NCI-H146 treated with DMSO at 0.1 percent for 48 hours (cell line): Measurements from ENCODE around the gene ACTN3.
A peak's percentile ranks its signal among the peaks of the same experiment; 100 is the strongest.
"Not testable (repeated sequence)": the region's sequence is repeated elsewhere in the genome, so short reads cannot be mapped to it uniquely, and the experiment has no call there.

Experiments
- DNase-seq: peaks from one replicate; lab custom pipeline; 2025; ENCODE audit not compliant: unreplicated experiment; lab: John Stamatoyannopoulos, UW

Gene ACTN3

DNA sequence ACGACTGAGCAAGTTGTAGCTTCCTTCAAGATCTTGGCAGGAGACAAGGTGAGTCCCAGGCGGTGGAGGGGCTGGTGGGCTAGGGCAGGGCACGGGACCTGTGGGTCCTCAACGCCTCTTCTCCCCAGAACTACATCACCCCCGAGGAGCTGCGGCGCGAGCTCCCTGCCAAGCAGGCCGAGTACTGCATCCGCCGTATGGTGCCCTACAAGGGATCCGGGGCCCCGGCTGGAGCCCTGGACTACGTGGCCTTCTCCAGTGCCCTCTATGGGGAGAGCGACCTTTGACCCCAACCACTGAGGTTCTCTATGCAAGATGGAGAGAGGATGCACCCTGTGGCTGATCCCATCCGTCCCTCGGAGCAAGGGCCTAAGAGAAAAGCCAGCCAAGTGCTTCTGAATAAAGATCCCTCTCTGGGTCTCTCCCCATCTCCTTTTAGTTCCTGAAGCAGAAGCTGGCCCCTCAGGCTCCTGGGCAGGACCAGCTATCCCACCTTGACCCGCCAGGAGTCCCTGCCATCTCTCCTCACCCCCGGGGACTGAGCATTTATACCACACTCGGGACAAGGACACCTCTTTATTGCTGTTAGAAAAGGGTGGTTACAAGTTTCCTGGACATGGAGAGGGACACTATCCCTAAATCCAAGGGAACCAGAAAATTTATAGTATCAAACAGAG lies 16.3 kb downstream of the ACTN3 start:
- DNase-seq = no peak

DNA sequence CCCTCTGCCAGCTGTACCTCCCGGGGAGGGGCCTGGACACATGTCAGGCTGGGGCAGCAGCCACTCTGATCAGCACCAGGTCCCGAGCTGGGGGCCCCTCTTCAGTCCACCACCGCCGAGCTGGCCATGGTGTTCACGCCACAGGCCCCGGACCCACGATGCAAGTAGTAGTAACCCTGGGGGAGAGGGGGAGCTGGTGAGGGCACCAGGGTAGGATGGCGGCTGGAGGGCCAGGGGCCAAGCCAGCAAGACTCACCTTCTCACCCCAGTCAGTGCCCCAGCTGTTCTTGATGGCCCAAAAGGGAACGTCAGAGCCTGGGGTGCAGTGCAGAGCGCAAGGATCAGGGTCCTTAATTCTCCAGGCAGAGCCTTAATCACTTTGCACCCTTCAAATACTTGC lies 17.1 kb downstream of the ACTN3 start:
- DNase-seq = no peak

DNA sequence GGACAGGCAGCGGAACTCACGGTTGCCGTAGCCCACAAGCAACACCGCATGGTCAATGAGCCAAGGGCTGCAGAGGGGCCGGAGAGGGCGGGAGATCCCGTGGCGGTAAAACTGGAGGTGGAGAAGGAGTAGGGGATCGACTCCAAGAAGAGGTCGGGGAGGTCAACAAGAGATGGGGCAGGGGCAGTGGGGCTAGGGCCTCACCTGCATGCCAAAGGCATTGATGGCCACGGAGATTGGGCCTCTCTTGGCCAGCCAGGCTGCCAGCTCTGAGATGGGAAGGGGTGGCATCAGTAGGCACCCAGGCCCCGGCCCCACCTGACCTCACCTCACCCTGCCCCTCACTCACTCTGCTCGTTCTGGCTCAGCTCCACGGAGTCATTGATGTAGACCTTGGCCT lies 17.8 kb downstream of the ACTN3 start:
- DNase-seq = no peak

DNA sequence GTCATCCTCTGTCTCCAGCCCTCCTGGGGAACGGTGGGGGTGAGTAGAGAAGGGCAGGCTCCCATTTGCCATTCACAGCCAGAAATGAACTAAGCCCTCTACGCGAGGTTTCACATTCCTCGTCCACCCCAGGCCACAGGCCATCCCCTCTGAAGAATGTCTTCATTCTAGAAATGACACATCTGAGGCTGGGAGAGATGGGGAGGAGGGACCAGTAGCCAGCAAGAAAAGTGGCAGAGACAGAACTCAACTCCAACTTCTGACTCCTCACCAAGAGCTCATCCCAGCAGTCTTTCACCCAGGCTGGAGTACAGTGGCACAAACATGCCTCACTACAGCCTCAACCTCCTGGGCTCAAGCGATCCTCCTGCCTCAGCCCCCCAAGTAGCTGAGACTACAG lies 18.3 kb downstream of the ACTN3 start:
- no peak for DNase-seq

DNA sequence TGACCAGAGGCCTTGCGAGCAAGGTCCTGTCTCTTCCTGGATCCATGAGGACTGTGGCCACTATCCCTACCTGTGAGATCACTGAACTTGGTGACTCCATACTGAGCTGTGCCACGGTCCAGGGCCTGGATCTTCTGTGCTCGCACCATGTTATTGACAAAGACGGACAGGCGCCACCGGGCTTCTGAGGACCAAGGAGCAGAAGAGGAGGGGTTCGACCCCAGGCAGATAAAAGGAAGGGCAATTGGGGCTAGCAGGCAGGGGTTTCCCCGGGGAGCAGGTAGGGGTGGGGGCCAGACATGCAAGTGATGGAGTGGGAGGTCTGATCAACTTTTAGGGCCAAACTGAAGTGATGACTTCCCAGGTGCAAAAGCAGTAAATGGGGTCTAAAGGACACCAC lies 19.5 kb downstream of the ACTN3 start:
- DNase-seq = no peak

DNA sequence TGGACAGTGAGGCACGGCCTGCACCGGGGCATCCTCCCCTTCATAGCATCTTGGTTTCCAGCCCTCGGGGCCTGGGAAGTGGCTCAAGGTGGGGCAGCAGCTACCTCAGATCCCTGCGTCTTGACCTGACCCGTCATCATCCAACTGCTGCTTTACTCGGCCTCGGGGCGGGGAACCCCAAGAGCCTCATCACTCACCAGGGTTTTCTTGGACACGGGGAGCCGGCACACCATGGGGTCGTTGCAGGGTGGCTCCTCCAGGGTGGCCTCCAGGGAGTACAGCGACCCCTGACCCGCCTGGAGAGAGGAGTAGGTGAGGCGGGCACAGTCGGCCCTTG lies 21.1 kb downstream of the ACTN3 start:
- DNase-seq = no peak

DNA sequence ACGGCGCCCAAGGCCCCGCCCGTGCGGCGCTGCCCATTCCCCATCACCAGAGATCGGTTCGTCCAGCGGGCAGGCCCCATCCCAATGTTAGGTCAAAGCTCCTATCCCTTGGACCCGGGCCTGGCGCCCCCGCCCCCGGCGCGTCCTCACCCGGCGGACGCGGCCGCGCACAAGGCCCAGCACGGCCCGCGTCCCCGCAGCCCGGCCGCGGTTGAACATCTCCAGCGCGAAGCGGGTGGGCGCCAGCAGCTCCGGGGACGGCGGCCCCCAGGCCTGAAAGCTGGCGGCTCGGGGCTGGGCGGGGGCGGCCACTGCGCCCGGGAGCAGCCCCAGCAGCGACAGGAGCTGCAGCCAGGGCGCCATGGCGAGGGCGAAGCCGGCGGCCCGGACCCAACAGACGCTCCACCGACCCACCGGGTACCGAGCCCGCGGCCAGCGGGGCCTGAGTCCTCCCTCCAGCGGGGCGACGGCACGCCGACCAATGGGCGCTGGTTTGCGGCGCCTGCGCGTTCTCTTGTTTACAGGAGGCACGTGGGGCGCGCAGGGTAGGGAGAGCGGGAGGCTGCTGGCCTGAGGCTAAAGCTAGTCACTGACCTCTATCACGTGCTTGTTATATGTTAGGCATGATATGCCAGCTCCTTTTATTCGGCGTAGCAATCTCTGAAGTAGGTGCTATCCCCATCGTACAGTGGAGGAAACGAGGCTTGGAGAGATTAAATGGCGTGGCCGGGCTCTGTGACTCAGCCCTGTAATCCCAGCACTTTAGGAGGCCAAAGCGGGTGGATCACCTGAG lies 21.6 kb downstream of the ACTN3 start, which contains the start of gene CTSF:
TSS of gene CTSF (minus strand) at position 483 of the 793 bp plus-strand sequence. CDS start at position 363, 120 bp downstream.
- peak; percentile 15 for DNase-seq

DNA sequence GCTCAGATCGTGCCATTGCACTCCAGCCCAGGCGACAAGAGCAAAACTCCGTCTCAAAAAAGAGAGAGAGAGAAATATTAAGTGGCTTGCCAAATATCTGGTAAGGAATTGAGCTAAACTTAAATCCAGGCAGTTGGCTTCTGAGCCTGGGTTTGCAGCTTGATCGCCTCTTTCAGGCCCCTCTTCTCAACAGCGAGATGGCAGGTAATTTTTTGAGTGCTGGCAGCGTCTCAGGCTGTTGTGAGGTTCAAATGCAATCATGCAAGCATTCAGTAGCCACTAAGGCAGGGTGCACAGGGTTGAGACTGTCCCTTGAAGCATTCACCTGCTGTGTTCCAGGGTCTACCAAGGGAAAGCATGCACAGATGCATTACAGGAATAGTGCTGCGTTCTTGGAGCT lies 22.4 kb downstream of the ACTN3 start:
- no peak for DNase-seq

DNA sequence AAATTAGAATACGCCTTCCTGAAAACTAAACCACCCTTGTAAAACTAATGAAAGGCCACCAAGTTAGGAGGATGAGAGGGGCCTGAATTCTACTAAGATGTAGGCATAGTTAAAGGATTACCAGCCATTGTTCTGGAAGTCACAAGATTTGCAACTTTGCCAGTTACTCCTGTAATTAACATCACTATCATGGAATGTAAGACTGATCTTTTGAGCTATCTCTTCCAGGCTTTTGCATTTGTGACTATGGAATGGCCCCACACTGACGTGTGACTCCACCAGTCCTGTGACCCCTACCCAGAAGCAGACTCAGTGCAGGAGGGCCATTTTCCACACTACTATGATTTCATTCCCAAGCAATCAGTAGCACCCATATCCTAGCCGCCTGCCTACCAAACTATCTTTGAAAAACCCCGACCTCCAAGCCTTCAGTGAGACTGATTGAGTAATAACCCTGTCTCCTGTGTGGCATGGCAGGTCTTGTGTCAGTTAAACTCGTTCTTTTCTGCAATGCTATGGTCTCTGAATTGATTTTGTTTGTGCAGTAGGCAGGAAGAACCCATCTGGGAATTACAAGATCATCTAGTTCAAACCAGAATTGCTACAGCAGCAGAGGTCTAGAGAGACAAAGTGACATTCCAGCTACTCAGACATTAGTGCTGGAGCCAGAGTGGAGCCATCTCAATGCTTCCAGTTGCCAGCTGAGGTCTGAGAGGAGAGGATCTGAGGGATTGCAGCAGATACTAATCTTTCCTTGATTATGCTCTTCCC lies 23.6 kb downstream of the ACTN3 start:
- DNase-seq = no peak

DNA sequence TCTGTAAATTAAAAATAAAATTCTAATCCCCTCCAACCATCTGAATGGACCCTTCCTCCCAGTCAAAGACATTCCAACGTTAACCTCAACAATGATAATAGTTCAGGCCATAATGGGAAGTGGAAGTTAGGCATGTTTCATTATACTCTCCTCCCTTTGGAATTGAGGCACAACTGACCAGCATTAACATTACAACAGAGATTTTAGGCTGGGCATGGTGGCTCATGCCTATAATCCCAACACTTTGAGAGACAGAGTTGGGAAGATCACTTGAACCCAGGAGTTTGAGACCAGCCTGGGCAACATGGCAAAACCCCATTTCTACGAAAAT lies 24.1 kb downstream of the ACTN3 start:
- DNase-seq = no peak

DNA sequence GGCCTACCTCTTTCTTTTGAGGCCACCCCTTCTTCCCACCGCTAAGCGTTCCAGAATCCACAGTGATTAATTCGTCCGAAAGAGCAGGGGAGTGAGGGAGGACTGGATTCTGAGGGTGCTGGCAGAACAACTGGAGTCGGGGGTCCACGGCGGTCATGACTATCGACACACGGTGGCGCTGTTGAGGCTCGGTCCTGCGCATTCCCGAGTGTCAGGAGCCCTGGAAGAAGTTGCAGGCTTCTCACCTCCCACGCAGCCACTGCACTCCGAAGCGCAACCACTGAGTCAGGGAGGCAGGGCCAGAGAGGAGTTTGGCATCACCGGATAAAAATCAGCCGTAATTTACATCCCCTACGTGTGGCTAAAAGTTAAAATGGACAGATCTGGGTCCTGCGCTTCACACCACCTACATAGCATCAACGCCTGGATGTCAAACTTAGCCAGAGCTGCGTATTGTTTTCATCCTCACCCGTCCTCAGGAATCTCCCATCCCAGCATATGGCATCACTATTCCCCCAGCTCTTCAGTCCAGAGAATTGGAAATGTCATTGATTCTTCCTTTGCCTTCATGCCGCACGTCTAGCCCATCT lies 32.4 kb downstream of the ACTN3 start:
- DNase-seq = peak; percentile 32

DNA sequence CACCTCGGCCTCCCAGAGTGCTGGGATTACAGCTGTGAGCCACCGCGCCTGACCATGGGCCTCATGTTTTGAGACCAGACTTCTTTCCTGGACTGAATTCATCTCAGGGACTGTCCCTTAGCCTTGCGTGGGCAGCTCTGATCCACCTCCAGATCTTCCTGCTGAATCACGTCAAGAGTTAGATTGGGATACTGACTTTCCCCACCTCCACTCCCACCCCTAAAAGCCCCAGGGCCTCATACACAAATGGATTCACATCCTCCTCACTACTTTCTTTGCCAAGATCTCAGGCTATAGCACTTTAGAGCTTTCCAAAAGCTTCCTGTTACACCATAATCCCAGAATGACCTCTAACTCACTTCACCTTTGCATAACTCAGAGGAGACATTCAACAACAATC lies 34.1 kb downstream of the ACTN3 start:
- DNase-seq = no peak

DNA sequence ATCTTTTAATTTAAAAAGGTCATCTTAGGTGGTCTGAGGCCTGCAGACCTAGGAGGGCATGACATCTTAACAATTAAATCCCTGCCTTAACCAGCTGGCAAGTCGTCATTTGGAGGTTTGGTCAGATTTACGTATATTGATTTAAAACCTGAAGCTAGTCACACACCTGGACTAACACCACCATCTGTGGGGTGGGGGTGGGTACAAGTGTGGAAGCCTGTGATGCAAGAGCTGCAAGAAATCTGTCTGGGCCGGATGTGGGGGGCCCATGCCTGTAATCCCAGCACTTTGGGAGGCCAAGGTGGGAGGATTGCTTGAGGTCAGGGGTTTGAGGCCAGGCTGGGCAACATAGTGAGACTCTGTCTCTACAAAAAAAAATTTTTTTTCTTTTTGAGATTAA lies 34.6 kb downstream of the ACTN3 start:
- no peak for DNase-seq

DNA sequence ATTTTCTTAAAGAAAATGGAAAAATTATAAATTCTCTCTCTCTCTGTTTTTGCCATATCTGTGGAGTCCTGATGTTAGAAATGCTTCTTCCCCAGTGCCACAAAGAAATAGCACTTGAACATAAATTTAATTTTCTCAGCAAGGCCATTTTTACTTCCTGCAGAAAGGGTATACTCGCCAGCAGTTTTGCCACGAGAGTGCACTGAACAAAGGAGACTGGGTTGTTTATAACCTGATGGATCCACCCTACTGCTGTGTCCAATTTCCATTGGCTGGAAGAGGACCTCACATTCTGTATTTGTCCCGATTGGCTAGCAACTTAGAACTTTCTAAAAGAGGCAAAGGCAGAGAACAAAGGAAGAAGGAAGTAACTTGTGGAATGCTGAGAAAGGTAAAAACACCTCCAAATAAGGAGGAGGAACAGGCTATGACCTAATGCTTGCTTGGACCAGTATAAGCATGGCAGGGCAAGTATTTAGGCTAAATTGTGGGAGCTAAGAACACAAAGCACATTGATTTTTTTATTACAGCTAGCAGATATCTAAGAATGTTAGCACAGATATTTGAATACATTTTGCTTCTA lies 36.0 kb downstream of the ACTN3 start:
- not testable (repeated sequence) for DNase-seq

DNA sequence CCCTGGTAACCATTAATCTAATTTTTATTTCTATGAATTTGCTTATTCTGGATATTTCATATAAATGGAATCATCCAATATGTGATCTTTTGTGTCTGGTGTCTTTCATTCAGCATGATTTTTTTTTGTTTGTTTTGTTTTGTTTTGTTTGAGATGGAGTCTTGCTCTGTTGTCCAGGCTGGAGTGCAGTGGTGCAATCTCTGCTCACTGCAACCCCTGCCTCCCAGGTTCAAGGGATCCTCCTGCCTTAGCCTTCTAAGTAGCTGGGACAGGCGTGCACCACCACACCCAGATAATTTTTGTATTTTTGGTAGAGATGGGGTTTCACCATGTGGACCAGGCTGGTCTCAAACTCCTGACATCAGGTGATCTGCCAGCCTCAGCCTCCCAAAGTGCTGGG lies 38.7 kb downstream of the ACTN3 start:
- not testable (repeated sequence) for DNase-seq

DNA sequence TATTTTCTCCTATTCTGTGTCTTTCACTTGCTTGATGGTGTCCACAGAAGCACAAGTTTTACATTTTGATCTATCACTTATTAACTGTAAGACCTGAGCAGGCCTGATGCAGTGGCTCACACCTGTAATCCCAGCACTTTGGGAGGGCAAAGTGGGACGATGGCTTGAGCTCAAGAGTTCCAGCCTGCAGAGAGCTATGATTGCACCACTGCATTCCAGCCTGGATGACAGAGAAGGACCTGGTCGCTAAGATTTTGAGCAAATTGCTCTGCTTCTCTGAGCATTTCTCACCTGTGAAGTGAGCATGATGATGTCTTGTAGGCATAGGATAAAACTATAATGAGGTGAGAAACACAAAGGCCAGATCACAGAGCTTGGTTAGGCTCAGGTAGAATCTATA lies 39.4 kb downstream of the ACTN3 start:
- no peak for DNase-seq

DNA sequence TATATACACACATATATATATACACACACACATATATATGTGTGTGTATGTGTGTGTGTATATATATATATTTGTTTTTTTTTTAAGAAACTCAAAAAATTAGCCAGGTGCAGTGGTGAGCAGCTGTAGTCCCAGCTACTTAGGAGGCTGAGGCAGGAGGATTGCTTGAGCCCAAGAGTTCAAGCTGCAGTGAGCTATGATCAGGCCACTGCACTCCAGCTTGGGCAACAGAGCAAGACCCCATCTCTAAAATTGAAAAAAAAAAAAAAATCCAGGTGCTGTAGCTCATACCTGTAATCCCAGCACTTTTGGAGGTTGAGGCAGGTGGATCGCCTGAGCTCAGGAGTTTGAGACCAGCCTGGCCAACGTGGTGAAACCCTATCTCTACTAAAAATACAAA lies 42.6 kb downstream of the ACTN3 start:
- not testable (repeated sequence) for DNase-seq

DNA sequence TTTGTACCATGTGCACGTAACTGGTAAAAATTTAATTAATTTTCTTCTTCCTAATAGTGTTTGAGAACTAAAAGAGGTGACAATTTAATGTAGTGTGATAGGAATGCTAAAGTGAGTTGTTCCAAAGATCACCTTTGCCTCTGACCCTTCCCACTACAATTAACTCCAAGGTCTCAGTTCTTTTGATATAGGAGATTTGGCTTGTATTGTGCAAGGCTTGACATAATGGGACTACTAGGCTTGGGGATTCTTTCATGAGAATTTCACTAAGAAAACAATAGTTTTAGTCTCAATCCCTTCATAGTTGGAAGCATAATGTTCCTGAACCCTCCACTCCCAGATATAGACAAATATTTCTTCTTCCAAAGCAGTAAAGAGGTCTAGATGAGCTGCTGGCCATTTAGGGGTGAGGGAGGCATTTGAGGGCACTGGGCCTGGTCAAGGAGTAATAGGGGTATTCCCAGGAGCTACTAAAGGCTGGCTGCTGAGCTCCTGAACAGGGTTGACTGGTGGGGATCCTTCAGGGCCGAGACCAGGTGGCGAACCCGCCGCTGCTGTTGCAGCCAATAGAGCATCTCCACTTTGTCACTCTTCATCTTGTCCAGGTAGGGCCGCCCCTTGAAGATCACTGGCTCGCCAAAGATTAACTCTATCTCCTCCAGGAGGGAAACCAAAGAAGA lies 43.4 kb downstream of the ACTN3 start:
- no peak for DNase-seq

DNA sequence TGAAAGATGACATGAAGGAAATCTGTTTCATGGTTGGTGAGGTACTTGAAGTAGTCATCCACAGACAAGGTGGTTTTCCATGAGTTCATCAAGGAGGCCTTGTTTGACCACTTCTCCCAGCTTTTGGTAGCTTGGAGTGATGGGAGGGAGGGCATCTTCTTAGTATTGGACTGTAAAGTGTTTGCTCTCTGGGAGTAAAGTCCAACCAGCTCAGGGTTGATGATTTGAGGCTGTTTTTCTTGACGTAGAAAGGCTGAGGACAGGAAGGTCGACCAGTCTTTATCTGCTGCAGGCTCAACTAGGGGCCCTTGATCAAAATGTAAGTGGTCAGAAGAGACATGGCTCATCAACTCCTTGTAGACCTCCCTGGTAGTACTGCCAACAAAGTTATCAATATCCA lies 44.5 kb downstream of the ACTN3 start:
- DNase-seq = no peak

DNA sequence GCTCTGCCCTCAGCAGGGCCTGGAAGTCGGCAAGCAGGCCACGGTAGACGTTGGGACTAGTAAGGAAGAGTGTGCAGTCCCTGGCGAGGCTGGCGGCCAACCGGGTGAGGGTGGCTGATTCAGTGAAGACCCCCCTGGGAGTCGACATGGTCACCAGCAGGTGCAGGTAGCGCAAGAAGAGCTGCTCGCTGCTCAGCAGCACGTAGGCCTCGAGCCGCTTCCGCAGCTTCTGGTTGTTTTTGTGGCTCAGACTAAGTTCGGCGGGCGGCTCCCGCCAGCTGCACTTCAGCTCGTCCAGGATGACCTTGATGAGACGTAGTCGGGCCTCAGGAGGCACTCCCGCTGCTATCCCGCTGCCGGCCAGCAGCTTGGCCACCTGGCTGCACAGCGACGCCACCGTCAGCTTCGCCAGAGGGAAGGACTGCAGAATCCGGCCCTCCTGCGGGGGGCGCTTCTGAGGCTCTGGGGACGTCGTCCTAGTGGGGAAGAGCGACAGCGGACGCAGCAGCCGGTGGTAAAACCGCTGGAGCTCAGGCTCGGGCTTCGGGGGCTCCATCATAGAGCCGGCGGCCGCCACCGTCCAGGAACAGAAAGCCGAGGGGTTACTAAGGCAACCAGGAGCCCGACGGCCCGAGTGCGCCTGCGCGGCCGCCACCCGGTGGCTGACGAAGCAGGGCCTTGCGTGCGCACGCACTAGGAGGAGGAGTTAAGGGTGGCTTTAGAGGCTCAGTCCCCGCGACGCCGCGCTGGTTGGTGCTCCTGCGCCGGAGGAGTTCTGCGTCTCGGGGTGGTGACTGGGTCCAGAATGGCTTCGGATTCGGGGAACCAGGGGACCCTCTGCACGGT lies 46.0 kb downstream of the ACTN3 start, which contains the start of the genes CCDC87 and CCS:
TSS of gene CCDC87 (minus strand) at position 607 of the 846 bp plus-strand sequence. CDS start at position 559, 48 bp downstream.
TSS of gene CCS (plus strand) at position 729 of the 846 bp plus-strand sequence. CDS start at position 806, 77 bp downstream.
- DNase-seq = peak; percentile 87
